A673 (cell line): ENCODE measurements around the gene MAML2. TPM values are rescaled to one million over a fixed set of nuclear protein-coding genes. Genes with fewer than 3 reads are reported as not detected.

Source experiments
- BruUV-seq: library from RNA; stranded (reverse); fragments of 400-500 nt; replicated peaks from 2 replicates; lab custom pipeline; 2021; lab: Mats Ljungman, UMichigan
- CTCF ChIA-PET: fragments of 300-600 bp; sonication (Branson Sonifier 250); formaldehyde crosslinking; loops from one replicate; lab custom pipeline; 2022; ENCODE audit warnings: antibody characterized with exemption; lab: Charles Lee
- POLR2A ChIA-PET: fragments of 300-600 bp; sonication (Branson Sonifier 250); formaldehyde crosslinking; loops from one replicate; lab custom pipeline; 2022; ENCODE audit warnings: antibody characterized with exemption; ENCODE audit not compliant: low non-redundant PET; lab: Charles Lee
- DNase-seq: peaks from one replicate; pipeline ENCODE4 v3.0.0-alpha.2; 2015; ENCODE audit warnings: low spot score
- H3K27ac ChIP-seq: fragments of 200-600 bp; sonication (generic); 2 replicates; pipeline ENCODE4 v1.5.1; 2016; ENCODE audit warnings: mixed run types, low read depth, mild to moderate bottlenecking, mixed read lengths, antibody characterized with exemption, low read length; ENCODE audit not compliant: poor library complexity, severe bottlenecking
- H3K27me3 ChIP-seq: fragments of 200-600 bp; sonication (generic); replicated peaks from 2 replicates; pipeline ENCODE4 v1.6.1; 2017; ENCODE audit warnings: mixed run types, low read depth, mild to moderate bottlenecking, mixed read lengths, antibody characterized with exemption, low read length; ENCODE audit not compliant: insufficient read depth, poor library complexity
- H3K36me3 ChIP-seq: fragments of 200-600 bp; sonication (generic); 2 replicates; pipeline ENCODE4 v1.6.1; 2016; ENCODE audit warnings: mixed run types, mild to moderate bottlenecking, mixed read lengths, antibody characterized with exemption, low read length; ENCODE audit not compliant: insufficient read depth, poor library complexity, severe bottlenecking
- H3K4me1 ChIP-seq: fragments of 200-600 bp; sonication (generic); 2 replicates; pipeline ENCODE4 v1.6.1; 2017; ENCODE audit warnings: mixed run types, mild to moderate bottlenecking, mixed read lengths, antibody characterized with exemption, low read length; ENCODE audit not compliant: insufficient read depth, poor library complexity, severe bottlenecking
- H3K4me3 ChIP-seq: fragments of 200-600 bp; sonication (generic); 2 replicates; pipeline ENCODE4 v1.5.1; 2016; ENCODE audit warnings: low read depth, mixed run types, mild to moderate bottlenecking, mixed read lengths, low read length; ENCODE audit not compliant: poor library complexity, severe bottlenecking
- H3K9me3 ChIP-seq: fragments of 200-600 bp; sonication (generic); 2 replicates; pipeline ENCODE4 v1.6.1; 2016; ENCODE audit warnings: mixed run types, low read depth, mild to moderate bottlenecking, mixed read lengths, antibody characterized with exemption, low read length; ENCODE audit not compliant: poor library complexity, severe bottlenecking
- CTCF ChIP-seq: fragments of 300-800, 200-600 bp; sonication (generic); conservative IDR thresholded peaks from 2 replicates; pipeline ENCODE4 v1.5.1; 2017; ENCODE audit warnings: low read depth, mild to moderate bottlenecking, antibody characterized with exemption, low read length, moderate library complexity, mixed read lengths
- EZH2 ChIP-seq: fragments of 200-600 bp; sonication (generic); IDR thresholded peaks from 2 replicates; pipeline ENCODE4 v1.6.1; 2017; ENCODE audit warnings: borderline replicate concordance, low read depth, mild to moderate bottlenecking, mixed read lengths, antibody characterized with exemption, low read length; ENCODE audit not compliant: poor library complexity, severe bottlenecking
- intact Hi-C: fragments of 100-400 bp; cut with micrococcal nuclease; formaldehyde crosslinking; loops from one replicate; pipeline ENCODE4 v1.10.0; 2022; ENCODE audit not compliant: unreplicated experiment
- total RNA-seq: library from RNA; stranded (reverse); gene quantifications from 2 replicates; pipeline ENCODE4 v1.2.3, GENCODE V29; 2021

Gene MAML2
- total RNA-seq, 1 experiment from 2014 or later, result 6.4 TPM

- Histone ChIP-seq H3K27me3 (no peaks in the 10 kb centered on the region), H3K4me1 (peaks cover 13% of the 10 kb centered on the region), H3K27ac (no peak overlapping the region), H3K4me3 (no peak overlapping the region), H3K9me3 (no peaks in the 10 kb centered on the region), H3K36me3 (no peaks in the 10 kb centered on the region)
- TF ChIP-seq EZH2 (no peak), CTCF (no peak)
- ChIA-PET CTCF (no interaction called here), POLR2A (no interaction called here)
- intact Hi-C loops, result no loop called here
- no peak for DNase-seq
- BruUV-seq, result no TSS peak
Observed at GRCh38 chr11:96284917-96285316, 58.1 kb downstream of the MAML2 start.

GRCh38 chr11:96284401-96284800 lies 58.6 kb downstream of the MAML2 start:
- BruUV-seq, result no TSS peak
- Histone ChIP-seq H3K36me3 (no peaks in the 10 kb centered on the region), H3K4me1 (peaks cover 18% of the 10 kb centered on the region), H3K27me3 (no peaks in the 10 kb centered on the region), H3K27ac (no peak overlapping the region), H3K4me3 (no peak overlapping the region), H3K9me3 (no peaks in the 10 kb centered on the region)
- intact Hi-C loops, result no loop called here
- no peak for DNase-seq
- POLR2A ChIA-PET, result no interaction called here
- TF ChIP-seq EZH2 (no peak), CTCF (no peak)
- CTCF ChIA-PET, result no interaction called here

GRCh38 chr11:96282625-96283220 lies 60.3 kb downstream of the MAML2 start:
- CTCF ChIA-PET, result no interaction called here
- Histone ChIP-seq H3K36me3 (no peaks in the 10 kb centered on the region), H3K4me1 (peaks cover 31% of the 10 kb centered on the region), H3K27me3 (no peaks in the 10 kb centered on the region), H3K9me3 (no peaks in the 10 kb centered on the region), H3K27ac (no peak overlapping the region), H3K4me3 (no peak overlapping the region)
- POLR2A ChIA-PET, result no interaction called here
- DNase-seq, result no peak
- intact Hi-C loops, result no loop called here
- TF ChIP-seq EZH2, result no peak
- no peak for TF ChIP-seq CTCF
- no TSS peak for BruUV-seq
